Measurements from ENCODE around the gene ZNF346. TPM values are rescaled to one million over a fixed set of nuclear protein-coding genes. Genes with fewer than 3 reads are reported as not detected.
A peak's percentile ranks its signal among the peaks of the same experiment; 100 is the strongest.

Gene ZNF346
- total RNA-seq, 1 donor = 20.3 TPM

DNA sequence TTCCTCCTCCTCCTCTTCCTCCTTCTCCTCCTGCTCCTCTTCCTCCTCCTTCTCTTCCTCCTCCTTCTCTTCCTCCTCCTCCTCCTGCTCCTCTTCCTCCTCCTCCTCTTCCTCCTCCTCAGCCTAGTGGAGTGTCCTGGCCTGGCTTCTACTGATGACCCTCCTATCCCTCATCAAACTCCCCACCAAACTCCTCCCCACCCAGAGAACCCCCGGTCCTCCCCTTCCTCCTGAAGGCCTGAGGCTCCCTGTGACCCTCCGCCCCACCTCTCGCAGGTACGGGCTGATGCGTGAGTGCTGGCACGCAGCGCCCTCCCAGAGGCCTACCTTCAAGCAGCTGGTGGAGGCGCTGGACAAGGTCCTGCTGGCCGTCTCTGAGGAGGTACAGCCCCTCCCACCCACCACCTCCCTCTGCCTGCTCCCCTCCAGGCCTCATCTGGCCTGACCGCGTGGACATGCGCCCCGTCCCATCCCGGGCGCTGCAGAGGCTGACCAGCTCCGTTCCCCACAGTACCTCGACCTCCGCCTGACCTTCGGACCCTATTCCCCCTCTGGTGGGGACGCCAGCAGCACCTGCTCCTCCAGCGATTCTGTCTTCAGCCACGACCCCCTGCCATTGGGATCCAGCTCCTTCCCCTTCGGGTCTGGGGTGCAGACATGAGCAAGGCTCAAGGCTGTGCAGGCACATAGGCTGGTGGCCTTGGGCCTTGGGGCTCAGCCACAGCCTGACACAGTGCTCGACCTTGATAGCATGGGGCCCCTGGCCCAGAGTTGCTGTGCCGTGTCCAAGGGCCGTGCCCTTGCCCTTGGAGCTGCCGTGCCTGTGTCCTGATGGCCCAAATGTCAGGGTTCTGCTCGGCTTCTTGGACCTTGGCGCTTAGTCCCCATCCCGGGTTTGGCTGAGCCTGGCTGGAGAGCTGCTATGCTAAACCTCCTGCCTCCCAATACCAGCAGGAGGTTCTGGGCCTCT lies 74.8 kb downstream of the ZNF346 start:
- TF ChIP-seq, protein P1, sequence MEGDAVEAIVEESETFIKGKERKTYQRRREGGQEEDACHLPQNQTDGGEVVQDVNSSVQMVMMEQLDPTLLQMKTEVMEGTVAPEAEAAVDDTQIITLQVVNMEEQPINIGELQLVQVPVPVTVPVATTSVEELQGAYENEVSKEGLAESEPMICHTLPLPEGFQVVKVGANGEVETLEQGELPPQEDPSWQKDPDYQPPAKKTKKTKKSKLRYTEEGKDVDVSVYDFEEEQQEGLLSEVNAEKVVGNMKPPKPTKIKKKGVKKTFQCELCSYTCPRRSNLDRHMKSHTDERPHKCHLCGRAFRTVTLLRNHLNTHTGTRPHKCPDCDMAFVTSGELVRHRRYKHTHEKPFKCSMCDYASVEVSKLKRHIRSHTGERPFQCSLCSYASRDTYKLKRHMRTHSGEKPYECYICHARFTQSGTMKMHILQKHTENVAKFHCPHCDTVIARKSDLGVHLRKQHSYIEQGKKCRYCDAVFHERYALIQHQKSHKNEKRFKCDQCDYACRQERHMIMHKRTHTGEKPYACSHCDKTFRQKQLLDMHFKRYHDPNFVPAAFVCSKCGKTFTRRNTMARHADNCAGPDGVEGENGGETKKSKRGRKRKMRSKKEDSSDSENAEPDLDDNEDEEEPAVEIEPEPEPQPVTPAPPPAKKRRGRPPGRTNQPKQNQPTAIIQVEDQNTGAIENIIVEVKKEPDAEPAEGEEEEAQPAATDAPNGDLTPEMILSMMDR (IDR thresholded peaks at IDR 0.05; ENCODE audit: insufficient read depth, low read depth, low read length) = no peak
- DNase-seq (ENCODE audit: low read depth) = no peak
- H3K4me3 ChIP-seq (ENCODE audit: low read depth, low read length) = no peak overlapping the region

DNA sequence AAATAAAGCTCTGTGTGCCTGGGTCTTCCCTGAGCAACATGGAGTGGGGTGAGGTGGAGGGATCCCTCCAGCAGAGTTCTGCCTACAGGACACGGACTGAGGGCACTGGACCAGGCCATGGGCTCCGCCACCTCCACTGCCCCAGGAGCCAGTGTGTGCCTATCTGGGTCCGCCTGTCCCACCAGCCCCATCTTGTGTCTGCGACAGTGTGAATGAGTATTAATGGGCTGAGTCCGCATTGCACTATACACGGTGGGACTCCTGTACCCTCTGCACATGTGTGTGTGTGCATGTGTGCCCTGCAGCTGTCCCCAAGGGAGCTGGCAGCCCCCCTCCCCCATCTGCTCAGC lies 75.6 kb downstream of the ZNF346 start:
- TF ChIP-seq, protein P1 (IDR thresholded peaks at IDR 0.05; ENCODE audit: insufficient read depth, low read depth, low read length) = no peak
- no peak overlapping the region for H3K4me3 ChIP-seq (ENCODE audit: low read depth, low read length)
- DNase-seq (ENCODE audit: low read depth) = no peak

DNA sequence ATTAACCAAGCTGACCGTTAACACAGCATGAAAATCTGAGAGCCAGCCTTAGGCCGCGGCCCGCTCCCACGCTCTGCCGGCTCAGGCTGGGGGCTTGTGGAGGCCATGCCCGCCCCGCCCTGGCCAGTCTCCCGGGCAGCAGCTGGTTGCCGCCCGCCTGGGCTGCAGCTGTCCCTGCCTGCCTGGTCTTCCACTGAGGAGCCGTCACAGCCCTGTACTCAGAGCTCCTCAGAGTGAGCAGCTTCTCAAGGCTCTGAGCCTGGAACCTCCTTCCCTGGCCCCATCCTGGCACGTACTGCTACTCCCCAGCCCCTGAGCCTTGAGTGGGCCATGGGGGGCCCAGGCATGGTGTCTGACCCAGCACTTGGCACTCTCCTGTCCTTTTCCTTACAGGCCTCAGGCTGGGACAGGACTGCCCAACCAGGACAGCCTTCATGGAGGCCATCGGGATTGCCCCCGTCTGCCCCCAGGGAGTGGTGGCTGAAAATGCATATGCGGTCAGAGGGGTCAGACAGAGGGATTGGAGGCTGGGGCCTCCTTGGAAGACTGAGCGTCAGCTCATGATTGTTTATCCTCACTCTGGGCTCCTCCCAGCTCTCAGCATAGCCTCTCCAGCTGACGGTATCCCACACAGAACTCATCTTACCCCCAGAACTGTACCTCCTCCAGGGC lies 76.1 kb downstream of the ZNF346 start:
- peak; percentile 88 for DNase-seq (ENCODE audit: low read depth)
- H3K4me3 ChIP-seq (ENCODE audit: low read depth, low read length) = no peak overlapping the region
- TF ChIP-seq, protein P1 (IDR thresholded peaks at IDR 0.05; ENCODE audit: insufficient read depth, low read depth, low read length) = no peak

DNA sequence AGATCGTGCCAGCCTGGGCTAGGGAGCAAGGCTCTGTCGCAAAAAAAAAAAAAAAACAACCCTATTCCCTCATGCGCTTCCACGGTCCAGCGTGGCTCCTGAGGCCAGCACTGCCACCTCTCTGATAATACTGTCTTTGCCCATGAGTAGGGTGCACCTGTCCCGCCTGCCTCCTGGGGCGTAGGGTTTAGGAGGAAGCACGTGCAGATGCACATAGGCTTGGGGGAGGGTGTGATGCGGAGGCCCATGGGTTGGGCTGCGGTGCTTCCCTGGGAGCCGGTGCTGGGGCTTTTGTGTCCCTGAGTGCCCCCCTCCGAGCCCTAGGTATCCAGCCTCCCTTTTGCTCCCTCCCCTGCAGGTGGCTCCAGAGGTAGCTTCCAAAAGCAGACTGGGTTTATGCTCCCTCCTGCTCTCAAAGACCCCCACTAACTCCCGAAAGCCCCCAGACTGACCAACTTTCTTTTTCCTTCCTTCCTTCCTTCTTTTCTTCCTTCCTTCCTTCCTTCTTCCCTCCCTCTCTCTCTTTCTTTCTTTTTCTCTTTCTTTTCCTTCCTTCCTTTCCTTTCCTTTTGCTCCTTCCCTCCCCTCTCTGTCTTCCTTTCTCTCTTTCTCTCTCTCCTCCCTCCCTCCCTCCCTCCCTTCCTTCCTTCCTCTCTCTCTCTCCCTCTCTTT lies 77.1 kb downstream of the ZNF346 start:
- DNase-seq (ENCODE audit: low read depth) = no peak
- TF ChIP-seq, protein P1 (IDR thresholded peaks at IDR 0.05; ENCODE audit: insufficient read depth, low read depth, low read length) = no peak
- no peak overlapping the region for H3K4me3 ChIP-seq (ENCODE audit: low read depth, low read length)

DNA sequence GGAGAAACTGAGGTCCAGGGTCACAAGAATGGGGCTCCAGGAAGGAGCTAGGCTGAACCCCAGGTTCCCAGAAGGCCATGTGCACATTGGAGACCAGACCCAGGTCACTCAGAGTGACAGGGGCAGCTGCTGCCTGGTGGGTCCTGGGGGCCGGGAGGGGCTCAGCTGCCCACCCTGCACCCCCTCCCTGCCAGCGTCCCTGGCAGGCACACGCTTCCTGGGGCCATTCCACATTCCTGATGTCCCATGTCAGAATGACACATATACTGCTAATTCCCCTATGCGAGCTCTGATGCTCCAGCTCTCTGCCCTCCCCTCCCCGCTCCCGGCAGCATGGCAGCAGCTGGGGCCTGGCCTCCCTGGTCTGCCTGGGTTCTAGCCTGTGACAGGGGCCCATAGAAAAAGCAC lies 78.2 kb downstream of the ZNF346 start:
- TF ChIP-seq, protein P1 (IDR thresholded peaks at IDR 0.05; ENCODE audit: insufficient read depth, low read depth, low read length) = no peak
- DNase-seq (ENCODE audit: low read depth) = no peak
- H3K4me3 ChIP-seq (ENCODE audit: low read depth, low read length) = no peak overlapping the region

DNA sequence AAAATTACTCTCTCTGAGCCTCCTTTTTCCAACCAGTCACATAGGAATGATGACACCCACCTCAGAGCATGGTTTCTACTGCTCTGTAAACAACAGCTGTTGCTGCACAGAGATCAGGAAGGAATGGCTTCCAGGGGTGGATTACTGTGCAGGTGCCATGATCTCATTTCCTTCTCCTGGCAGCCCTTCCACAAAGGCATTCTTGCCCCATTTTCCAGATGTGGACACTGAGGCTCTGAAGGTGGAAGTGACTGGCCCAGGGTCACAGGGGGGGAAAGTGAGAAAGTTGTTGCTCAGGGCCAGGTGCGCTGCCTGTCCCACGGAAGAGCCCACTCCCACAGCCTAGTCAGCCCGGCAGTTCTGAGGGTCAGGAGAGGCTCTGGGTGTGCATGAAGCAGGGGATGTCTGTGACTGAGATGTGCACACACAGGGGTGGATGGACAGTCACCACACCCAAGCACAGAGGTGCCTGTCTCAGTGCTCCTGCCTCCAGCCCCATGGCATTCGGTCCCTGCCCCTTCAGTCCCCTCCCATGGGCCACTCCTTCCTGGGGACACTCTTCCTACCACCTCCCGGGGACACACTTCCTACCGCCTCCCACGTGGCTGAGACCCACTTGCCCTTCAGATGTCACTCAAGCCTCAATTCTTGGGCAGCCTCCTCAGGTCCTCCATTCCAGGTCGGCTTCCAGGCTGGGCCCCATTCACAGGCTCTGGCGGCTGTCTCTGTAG lies 81.2 kb downstream of the ZNF346 start:
- no peak for DNase-seq (ENCODE audit: low read depth)
- TF ChIP-seq, protein P1 (IDR thresholded peaks at IDR 0.05; ENCODE audit: insufficient read depth, low read depth, low read length) = no peak
- no peak overlapping the region for H3K4me3 ChIP-seq (ENCODE audit: low read depth, low read length)

Measured in fibroblast of villous mesenchyme (primary cell).